ENCODE results near the gene CXXC5. TPM values are rescaled to one million over a fixed set of nuclear protein-coding genes. Genes with fewer than 3 reads are reported as not detected.

CXXC5 gene
- total RNA-seq, 2 donors from 2014 or later = 57.9 to 59.5 TPM

GRCh38 chr5:139640421-139641115 is 7.6 kb upstream of the CXXC5 start:
- Histone ChIP-seq H3K4me3 (no peak overlapping the region), H3K36me3 (no peaks in the 10 kb centered on the region), H3K27ac (peak overlapping the region; percentile 64 to 95), H3K9me3 (no peaks in the 10 kb centered on the region), H3K27me3 (no peaks in the 10 kb centered on the region), H3K4me1 (peaks cover 0 to 54% of the 10 kb centered on the region in 2 donors)
- no peak for DNase-seq (ENCODE audit: low spot score)
- TF ChIP-seq CTCF (IDR thresholded peaks at IDR 0.05) = no peak

DNA sequence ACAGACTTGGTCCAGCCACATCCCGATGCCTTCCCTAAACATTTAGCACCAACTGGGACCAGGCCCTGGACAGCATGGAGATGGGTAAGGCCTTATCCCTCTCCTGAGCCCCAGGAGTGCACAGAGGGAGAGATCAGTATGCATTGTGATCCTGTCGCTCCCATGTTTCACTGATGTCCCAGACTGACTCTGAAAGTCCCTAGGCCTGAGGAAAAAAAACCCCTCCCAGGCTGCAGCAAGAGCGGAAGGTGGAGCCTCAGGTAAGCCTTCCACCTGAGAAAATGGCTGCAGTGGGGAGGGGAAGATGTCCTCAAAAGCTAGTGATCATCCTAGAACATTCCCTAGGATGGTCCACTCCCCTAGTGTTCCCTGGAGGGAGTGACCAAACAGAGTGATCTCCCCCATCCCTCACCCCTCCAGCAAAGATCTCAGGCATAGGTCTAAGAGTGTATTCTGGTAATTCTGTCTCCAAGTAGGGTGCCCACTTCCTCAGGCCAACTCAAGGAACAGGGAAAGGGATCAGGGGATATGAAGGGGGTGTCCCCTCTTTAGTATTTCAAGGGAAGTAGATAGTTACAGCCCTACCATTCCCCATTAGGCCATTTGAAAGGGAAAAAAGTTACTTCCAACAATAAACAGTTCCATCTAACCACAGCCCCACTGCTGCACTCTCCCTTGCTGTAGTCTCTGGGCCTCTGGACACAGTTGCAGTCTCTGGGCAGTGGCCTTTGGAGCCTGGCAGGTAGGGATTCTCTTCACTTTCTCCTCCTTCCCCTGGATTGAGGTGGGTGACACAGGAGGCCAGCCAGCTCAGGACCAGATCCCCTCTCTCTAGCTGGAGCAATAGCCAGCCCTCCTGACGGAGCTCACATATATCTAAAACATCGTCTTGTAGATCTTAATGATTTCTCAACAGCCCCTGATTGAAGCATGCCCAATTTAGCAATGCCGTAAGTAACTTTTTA is 6.8 kb upstream of the CXXC5 start:
- Histone ChIP-seq H3K4me3 (no peak overlapping the region), H3K36me3 (no peaks in the 10 kb centered on the region), H3K9me3 (no peaks in the 10 kb centered on the region), H3K27me3 (no peaks in the 10 kb centered on the region), H3K4me1 (peaks cover 0 to 46% of the 10 kb centered on the region in 2 donors), H3K27ac (no peak overlapping the region)
- no peak for TF ChIP-seq CTCF (IDR thresholded peaks at IDR 0.05)
- no peak for DNase-seq (ENCODE audit: low spot score)

DNA sequence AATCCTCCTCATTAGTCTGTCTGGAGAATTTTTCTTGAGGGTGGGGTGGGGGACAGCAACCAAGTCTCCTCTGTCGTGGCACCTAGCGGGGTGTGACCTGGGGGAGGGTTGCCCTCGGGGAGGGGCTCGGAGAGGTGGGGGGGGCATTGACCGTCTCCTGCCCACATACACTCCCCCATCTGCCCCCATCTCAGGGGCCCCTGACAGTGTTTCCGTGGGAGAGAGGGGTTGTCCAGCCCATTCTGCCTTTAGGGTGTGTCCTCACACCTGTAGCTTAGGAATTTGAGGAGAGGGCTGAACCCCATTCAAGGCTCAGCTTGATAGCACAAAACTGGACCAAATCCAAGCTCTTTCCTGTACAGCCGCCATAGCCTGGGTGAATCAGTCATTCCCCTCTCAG is 5.9 kb upstream of the CXXC5 start:
- H3K27me3 ChIP-seq = no peaks in the 10 kb centered on the region
- DNase-seq (ENCODE audit: low spot score) = no peak
- no peak overlapping the region for H3K4me3 ChIP-seq
- H3K9me3 ChIP-seq = no peaks in the 10 kb centered on the region
- no peaks in the 10 kb centered on the region for H3K36me3 ChIP-seq
- H3K4me1 ChIP-seq = peaks cover 0 to 46% of the 10 kb centered on the region in 2 donors
- TF ChIP-seq CTCF (IDR thresholded peaks at IDR 0.05) = no peak
- no peak overlapping the region for H3K27ac ChIP-seq

- no peak for TF ChIP-seq CTCF (IDR thresholded peaks at IDR 0.05)
- Histone ChIP-seq H3K4me1 (peaks cover 0 to 46% of the 10 kb centered on the region in 2 donors), H3K27ac (no peak overlapping the region), H3K36me3 (no peaks in the 10 kb centered on the region), H3K9me3 (no peaks in the 10 kb centered on the region), H3K27me3 (no peaks in the 10 kb centered on the region), H3K4me3 (no peak overlapping the region)
- DNase-seq (ENCODE audit: low spot score) = no peak
Observed at GRCh38 chr5:139642891-139643871, 5.0 kb upstream of the CXXC5 start.

- Histone ChIP-seq H3K27me3 (no peaks in the 10 kb centered on the region), H3K4me3 (no peak overlapping the region), H3K27ac (no peak overlapping the region), H3K36me3 (no peaks in the 10 kb centered on the region), H3K9me3 (no peaks in the 10 kb centered on the region), H3K4me1 (peaks cover 0 to 37% of the 10 kb centered on the region in 2 donors)
- no peak for DNase-seq (ENCODE audit: low spot score)
- no peak for TF ChIP-seq CTCF (IDR thresholded peaks at IDR 0.05)
Observed at GRCh38 chr5:139644001-139644456, 4.1 kb upstream of the CXXC5 start.

Data from right atrium auricular region (tissue), 2 donors.